ENCODE measurements around the gene TMEM217.
A peak's percentile ranks its signal among the peaks of the same experiment; 100 is the strongest.

The TMEM217 gene

DNA sequence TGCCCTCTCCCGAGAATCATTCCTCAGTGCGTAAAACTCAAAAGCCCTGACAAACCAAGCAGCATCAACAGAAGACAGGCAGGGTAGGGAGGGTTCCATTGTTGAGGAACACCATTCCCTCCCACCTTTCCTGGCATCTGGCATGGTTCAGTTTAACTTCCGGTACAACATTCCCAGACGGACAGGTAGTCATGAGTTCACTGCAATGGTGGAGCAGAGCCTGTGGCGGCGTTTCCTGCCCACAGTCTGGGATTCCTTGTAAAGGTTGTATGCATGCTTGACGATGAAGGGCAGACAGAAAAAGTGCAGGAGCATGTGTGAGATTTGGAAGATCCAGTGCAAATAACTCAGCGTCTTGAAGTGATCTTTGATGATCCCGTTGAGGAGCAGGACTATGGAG is 45.7 kb downstream of the TMEM217 start:
- Histone ChIP-seq H3K36me3 (ENCODE audit: control insufficient read depth in 2 of 2, insufficient read depth in 1 of 2, low read length in 2 of 2) (no peaks in the 10 kb centered on the region), H3K4me1 (ENCODE audit: control insufficient read depth, insufficient read depth, low read length) (no peaks in the 10 kb centered on the region), H3K4me3 (ENCODE audit: low read depth, low read length) (no peak overlapping the region), H3K27ac (ENCODE audit: extremely low read depth, low read depth, low read length) (no peak overlapping the region), H3K9me3 (ENCODE audit: control insufficient read depth, insufficient read depth, low read depth, low read length) (no peaks in the 10 kb centered on the region)
- CTCF ChIA-PET, result interaction anchor here (0.8 to 17.8 kb wide), 11 partner anchors 8 to 446 kb away, joined by 3 to 845 read pairs (median 22); partner anchors contain the start of genes C6orf89, PIM1, TBC1D22B and TMEM217
- POLR2A ChIA-PET, result interaction anchor here (1.1 kb wide), 1 partner anchor 10 kb away, joined by 3 read pairs; no protein-coding TSS in a partner anchor
- TF ChIP-seq ZNF549 (tag by site-specific recombination; IDR thresholded peaks at IDR 0.05) (no peak), ZNF548 (tag by site-specific recombination; IDR thresholded peaks at IDR 0.05) (no peak), ZNF473 (tag by site-specific recombination; IDR thresholded peaks at IDR 0.05) (no peak)

DNA sequence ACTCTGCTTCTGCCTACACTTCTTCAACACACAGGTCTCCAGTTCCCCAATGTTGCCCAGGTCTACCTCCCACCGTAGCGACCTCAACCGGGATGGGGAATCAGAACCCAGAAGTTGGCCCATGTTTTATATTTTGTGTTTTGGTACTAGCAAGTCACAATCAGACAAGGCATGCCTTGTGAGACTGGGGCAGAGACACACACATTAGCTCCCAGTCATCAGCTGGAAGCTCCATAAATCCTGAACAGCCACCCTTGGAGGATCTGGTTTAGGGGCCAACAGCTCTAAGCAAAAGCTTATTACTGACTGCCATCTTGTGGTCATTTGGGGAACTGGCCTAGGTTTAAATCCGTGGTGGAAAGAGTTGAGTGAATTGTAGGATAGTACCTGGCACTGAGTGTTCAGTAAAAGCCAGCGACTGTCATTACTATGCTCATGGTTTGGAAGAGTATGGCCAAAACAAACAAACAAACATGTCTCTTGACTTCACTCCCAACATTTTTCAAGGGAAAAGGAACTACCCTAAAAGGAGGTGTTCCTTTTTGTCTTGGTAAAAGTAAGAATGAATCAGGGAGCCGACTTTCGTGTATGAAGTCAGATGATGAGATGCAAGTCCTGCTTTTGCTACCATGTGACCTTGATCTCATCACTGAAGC is 47.5 kb downstream of the TMEM217 start:
- POLR2A ChIA-PET, result interaction anchor here (0.5 to 2.8 kb wide), 13 partner anchors 34 to 336 kb away, joined by 3 to 13 read pairs (median 4); partner anchors contain the start of genes MTCH1, PIM1, PPIL1 and TBC1D22B
- Histone ChIP-seq H3K27ac (ENCODE audit: extremely low read depth, low read depth, low read length) (no peak overlapping the region), H3K9me3 (ENCODE audit: control insufficient read depth, insufficient read depth, low read depth, low read length) (no peaks in the 10 kb centered on the region), H3K36me3 (ENCODE audit: control insufficient read depth in 2 of 2, insufficient read depth in 1 of 2, low read length in 2 of 2) (no peaks in the 10 kb centered on the region), H3K4me1 (ENCODE audit: control insufficient read depth, insufficient read depth, low read length) (no peaks in the 10 kb centered on the region), H3K4me3 (ENCODE audit: low read depth, low read length) (no peak overlapping the region)
- CTCF ChIA-PET, result interaction anchor here (0.6 to 17.8 kb wide), 69 partner anchors 10 to 856 kb away, joined by 3 to 845 read pairs (median 5); partner anchors contain the start of genes C6orf89, FGD2, MTCH1 and PIM1
- TF ChIP-seq ZNF114 (tag by site-specific recombination; IDR thresholded peaks at IDR 0.05) (no peak), OSR2 (tag by site-specific recombination; IDR thresholded peaks at IDR 0.05) (0 out of 2 replicates have a peak, but pooled peaks have one; percentile 14), SETDB1 (IDR thresholded peaks at IDR 0.05; ENCODE audit: insufficient read length, low read length) (no peak), ZNF404 (tag by site-specific recombination; IDR thresholded peaks at IDR 0.05) (no peak), ZBTB20 (tag by site-specific recombination; IDR thresholded peaks at IDR 0.05) (no peak), ZNF24 (tag by site-specific recombination; IDR thresholded peaks at IDR 0.05) (peak; percentile 73; the same call in 1 of the 2 replicates), ZBTB8A (tag by site-specific recombination; IDR thresholded peaks at IDR 0.05) (no peak), ZNF600 (tag by site-specific recombination; IDR thresholded peaks at IDR 0.05) (peak; percentile 95), ZFP37 (tag by site-specific recombination; IDR thresholded peaks at IDR 0.05) (peak; percentile 43; the same call in 1 of the 2 replicates), SP7 (tag by site-specific recombination; IDR thresholded peaks at IDR 0.05) (0 out of 2 replicates have a peak, but pooled peaks have one; percentile 58), PRDM1 (tag by site-specific recombination; IDR thresholded peaks at IDR 0.05) (peak; percentile 72), ZNF48 (tag by site-specific recombination; IDR thresholded peaks at IDR 0.05) (no peak), ZBTB17 (tag by site-specific recombination; IDR thresholded peaks at IDR 0.05) (peak; percentile 55), ZNF664 (tag by site-specific recombination; IDR thresholded peaks at IDR 0.05) (no peak)
- TF ChIP-seq, protein P1, sequence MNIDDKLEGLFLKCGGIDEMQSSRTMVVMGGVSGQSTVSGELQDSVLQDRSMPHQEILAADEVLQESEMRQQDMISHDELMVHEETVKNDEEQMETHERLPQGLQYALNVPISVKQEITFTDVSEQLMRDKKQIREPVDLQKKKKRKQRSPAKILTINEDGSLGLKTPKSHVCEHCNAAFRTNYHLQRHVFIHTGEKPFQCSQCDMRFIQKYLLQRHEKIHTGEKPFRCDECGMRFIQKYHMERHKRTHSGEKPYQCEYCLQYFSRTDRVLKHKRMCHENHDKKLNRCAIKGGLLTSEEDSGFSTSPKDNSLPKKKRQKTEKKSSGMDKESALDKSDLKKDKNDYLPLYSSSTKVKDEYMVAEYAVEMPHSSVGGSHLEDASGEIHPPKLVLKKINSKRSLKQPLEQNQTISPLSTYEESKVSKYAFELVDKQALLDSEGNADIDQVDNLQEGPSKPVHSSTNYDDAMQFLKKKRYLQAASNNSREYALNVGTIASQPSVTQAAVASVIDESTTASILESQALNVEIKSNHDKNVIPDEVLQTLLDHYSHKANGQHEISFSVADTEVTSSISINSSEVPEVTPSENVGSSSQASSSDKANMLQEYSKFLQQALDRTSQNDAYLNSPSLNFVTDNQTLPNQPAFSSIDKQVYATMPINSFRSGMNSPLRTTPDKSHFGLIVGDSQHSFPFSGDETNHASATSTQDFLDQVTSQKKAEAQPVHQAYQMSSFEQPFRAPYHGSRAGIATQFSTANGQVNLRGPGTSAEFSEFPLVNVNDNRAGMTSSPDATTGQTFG (tag by site-specific recombination; IDR thresholded peaks at IDR 0.05; ENCODE audit: borderline replicate concordance), result no peak
- TF ChIP-seq, protein P2, sequence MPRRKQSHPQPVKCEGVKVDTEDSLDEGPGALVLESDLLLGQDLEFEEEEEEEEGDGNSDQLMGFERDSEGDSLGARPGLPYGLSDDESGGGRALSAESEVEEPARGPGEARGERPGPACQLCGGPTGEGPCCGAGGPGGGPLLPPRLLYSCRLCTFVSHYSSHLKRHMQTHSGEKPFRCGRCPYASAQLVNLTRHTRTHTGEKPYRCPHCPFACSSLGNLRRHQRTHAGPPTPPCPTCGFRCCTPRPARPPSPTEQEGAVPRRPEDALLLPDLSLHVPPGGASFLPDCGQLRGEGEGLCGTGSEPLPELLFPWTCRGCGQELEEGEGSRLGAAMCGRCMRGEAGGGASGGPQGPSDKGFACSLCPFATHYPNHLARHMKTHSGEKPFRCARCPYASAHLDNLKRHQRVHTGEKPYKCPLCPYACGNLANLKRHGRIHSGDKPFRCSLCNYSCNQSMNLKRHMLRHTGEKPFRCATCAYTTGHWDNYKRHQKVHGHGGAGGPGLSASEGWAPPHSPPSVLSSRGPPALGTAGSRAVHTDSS (tag by site-specific recombination; IDR thresholded peaks at IDR 0.05), result no peak
- TF ChIP-seq, protein P3, sequence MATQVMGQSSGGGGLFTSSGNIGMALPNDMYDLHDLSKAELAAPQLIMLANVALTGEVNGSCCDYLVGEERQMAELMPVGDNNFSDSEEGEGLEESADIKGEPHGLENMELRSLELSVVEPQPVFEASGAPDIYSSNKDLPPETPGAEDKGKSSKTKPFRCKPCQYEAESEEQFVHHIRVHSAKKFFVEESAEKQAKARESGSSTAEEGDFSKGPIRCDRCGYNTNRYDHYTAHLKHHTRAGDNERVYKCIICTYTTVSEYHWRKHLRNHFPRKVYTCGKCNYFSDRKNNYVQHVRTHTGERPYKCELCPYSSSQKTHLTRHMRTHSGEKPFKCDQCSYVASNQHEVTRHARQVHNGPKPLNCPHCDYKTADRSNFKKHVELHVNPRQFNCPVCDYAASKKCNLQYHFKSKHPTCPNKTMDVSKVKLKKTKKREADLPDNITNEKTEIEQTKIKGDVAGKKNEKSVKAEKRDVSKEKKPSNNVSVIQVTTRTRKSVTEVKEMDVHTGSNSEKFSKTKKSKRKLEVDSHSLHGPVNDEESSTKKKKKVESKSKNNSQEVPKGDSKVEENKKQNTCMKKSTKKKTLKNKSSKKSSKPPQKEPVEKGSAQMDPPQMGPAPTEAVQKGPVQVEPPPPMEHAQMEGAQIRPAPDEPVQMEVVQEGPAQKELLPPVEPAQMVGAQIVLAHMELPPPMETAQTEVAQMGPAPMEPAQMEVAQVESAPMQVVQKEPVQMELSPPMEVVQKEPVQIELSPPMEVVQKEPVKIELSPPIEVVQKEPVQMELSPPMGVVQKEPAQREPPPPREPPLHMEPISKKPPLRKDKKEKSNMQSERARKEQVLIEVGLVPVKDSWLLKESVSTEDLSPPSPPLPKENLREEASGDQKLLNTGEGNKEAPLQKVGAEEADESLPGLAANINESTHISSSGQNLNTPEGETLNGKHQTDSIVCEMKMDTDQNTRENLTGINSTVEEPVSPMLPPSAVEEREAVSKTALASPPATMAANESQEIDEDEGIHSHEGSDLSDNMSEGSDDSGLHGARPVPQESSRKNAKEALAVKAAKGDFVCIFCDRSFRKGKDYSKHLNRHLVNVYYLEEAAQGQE (tag by site-specific recombination; IDR thresholded peaks at IDR 0.05), result no peak
- TF ChIP-seq, protein P4, sequence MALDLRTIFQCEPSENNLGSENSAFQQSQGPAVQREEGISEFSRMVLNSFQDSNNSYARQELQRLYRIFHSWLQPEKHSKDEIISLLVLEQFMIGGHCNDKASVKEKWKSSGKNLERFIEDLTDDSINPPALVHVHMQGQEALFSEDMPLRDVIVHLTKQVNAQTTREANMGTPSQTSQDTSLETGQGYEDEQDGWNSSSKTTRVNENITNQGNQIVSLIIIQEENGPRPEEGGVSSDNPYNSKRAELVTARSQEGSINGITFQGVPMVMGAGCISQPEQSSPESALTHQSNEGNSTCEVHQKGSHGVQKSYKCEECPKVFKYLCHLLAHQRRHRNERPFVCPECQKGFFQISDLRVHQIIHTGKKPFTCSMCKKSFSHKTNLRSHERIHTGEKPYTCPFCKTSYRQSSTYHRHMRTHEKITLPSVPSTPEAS (tag by site-specific recombination; IDR thresholded peaks at IDR 0.05), result no peak
- TF ChIP-seq, protein P5, sequence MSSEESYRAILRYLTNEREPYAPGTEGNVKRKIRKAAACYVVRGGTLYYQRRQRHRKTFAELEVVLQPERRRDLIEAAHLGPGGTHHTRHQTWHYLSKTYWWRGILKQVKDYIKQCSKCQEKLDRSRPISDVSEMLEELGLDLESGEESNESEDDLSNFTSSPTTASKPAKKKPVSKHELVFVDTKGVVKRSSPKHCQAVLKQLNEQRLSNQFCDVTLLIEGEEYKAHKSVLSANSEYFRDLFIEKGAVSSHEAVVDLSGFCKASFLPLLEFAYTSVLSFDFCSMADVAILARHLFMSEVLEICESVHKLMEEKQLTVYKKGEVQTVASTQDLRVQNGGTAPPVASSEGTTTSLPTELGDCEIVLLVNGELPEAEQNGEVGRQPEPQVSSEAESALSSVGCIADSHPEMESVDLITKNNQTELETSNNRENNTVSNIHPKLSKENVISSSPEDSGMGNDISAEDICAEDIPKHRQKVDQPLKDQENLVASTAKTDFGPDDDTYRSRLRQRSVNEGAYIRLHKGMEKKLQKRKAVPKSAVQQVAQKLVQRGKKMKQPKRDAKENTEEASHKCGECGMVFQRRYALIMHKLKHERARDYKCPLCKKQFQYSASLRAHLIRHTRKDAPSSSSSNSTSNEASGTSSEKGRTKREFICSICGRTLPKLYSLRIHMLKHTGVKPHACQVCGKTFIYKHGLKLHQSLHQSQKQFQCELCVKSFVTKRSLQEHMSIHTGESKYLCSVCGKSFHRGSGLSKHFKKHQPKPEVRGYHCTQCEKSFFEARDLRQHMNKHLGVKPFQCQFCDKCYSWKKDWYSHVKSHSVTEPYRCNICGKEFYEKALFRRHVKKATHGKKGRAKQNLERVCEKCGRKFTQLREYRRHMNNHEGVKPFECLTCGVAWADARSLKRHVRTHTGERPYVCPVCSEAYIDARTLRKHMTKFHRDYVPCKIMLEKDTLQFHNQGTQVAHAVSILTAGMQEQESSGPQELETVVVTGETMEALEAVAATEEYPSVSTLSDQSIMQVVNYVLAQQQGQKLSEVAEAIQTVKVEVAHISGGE (tag by site-specific recombination; conservative IDR thresholded peaks at IDR 0.05; ENCODE audit: low read depth), result no peak
